Esophagus muscularis mucosa (tissue), 4 donors: ENCODE measurements around the gene MTURN.

Experiments used
- EP300 ChIP-seq: sonication (generic); formaldehyde crosslinking; IDR thresholded peaks from one replicate; pipeline ENCODE4 v1.6.1; 2017; ENCODE audit warnings: antibody characterized with exemption
- POLR2A ChIP-seq: fragments of 450-650 bp; IDR thresholded peaks from one replicate; pipeline ENCODE4 v1.6.1; 2017; ENCODE audit warnings: antibody characterized with exemption, moderate library complexity, mild to moderate bottlenecking, low read depth
- POLR2AphosphoS5 ChIP-seq, 2 donors: sonication (generic); formaldehyde crosslinking; IDR thresholded peaks; one replicate each; pipeline ENCODE4 v1.6.1; 2017; ENCODE audit warnings: antibody characterized with exemption in 2 of 2
- TF ChIP-seq, protein P1 (sequence below), 3 experiments: fragments of 200-600 bp in 2 of 3; fragments of 450-650 bp in 1 of 3; sonication (generic) in 2 of 3; IDR thresholded peaks; one replicate each; pipeline ENCODE4 v1.5.1; 2017 to 2019; ENCODE audit warnings: antibody characterized with exemption in 3 of 3, mild to moderate bottlenecking in 2 of 3, moderate library complexity in 1 of 3

DNA sequence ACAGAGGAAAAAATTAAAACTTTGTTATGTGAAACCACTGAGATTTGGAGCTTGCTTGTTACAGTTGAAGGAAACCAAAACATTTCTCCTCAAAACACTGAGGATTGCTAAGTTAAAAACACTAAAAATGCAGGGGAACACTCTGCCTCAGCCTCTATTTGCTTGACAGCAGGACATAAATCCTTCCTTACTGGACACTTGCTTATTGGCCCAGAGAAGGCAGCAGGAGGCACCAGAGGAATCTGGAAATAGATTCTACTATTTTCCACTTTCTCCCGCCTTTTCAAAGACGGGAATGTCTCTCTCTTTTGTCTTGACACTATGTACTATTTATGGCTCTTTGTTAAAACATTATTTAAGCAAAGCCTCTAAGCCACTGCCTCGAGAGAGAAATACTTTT lies 67.9 kb downstream of the MTURN start:
- TF ChIP-seq, protein P1, sequence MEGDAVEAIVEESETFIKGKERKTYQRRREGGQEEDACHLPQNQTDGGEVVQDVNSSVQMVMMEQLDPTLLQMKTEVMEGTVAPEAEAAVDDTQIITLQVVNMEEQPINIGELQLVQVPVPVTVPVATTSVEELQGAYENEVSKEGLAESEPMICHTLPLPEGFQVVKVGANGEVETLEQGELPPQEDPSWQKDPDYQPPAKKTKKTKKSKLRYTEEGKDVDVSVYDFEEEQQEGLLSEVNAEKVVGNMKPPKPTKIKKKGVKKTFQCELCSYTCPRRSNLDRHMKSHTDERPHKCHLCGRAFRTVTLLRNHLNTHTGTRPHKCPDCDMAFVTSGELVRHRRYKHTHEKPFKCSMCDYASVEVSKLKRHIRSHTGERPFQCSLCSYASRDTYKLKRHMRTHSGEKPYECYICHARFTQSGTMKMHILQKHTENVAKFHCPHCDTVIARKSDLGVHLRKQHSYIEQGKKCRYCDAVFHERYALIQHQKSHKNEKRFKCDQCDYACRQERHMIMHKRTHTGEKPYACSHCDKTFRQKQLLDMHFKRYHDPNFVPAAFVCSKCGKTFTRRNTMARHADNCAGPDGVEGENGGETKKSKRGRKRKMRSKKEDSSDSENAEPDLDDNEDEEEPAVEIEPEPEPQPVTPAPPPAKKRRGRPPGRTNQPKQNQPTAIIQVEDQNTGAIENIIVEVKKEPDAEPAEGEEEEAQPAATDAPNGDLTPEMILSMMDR (IDR thresholded peaks at IDR 0.05) = peak in 1 of 3 experiments; percentile 6
- no peak for TF ChIP-seq POLR2AphosphoS5 (IDR thresholded peaks at IDR 0.05)
- TF ChIP-seq POLR2A = no peak
- TF ChIP-seq EP300 = no peak
